ENCODE measurements around the gene SASH1.

DNA sequence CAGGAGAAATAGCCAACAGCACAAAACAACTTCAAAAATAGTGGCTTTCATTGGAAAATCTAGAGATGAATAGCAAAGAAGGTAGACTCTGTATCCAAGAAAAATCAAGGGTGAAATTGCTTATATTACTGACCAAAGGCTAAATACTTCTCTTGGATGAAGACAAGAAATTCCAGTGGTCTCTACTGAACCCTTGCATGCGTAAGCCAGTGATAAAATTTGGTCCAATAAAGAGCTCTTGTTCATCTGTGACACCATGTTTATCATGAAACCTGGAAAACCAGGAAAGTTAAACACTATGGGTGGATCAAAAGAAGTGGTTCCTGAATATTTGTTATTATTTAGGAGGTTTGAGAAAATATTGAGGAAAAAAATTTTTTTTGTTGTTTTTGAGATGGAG is 25.6 kb upstream of the SASH1 start:
- TF ChIP-seq, protein P1, sequence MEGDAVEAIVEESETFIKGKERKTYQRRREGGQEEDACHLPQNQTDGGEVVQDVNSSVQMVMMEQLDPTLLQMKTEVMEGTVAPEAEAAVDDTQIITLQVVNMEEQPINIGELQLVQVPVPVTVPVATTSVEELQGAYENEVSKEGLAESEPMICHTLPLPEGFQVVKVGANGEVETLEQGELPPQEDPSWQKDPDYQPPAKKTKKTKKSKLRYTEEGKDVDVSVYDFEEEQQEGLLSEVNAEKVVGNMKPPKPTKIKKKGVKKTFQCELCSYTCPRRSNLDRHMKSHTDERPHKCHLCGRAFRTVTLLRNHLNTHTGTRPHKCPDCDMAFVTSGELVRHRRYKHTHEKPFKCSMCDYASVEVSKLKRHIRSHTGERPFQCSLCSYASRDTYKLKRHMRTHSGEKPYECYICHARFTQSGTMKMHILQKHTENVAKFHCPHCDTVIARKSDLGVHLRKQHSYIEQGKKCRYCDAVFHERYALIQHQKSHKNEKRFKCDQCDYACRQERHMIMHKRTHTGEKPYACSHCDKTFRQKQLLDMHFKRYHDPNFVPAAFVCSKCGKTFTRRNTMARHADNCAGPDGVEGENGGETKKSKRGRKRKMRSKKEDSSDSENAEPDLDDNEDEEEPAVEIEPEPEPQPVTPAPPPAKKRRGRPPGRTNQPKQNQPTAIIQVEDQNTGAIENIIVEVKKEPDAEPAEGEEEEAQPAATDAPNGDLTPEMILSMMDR (IDR thresholded peaks at IDR 0.05; ENCODE audit: insufficient read depth, low read length, poor library complexity, severe bottlenecking) = no peak
- no peak for TF ChIP-seq EZH2phosphoT487 (conservative IDR thresholded peaks at IDR 0.05; ENCODE audit: low read length)

Data from SU-DHL-6 (cell line).